GM19043 (cell line): ENCODE measurements around the gene KIF22.
"Not testable (repeated sequence)": the region's sequence is repeated elsewhere in the genome, so short reads cannot be mapped to it uniquely, and the experiment has no call there.

Experiments
- ATAC-seq: cut with Tn5 transposase; IDR thresholded peaks from one replicate; pipeline ENCODE4 v1.9.1; 2021; ENCODE audit warnings: low read depth; ENCODE audit not compliant: unreplicated experiment

The KIF22 gene

GRCh38 chr16:29833219-29833618 is 42.7 kb downstream of the KIF22 start:
- not testable (repeated sequence) for ATAC-seq

GRCh38 chr16:29834079-29834478 is 43.5 kb downstream of the KIF22 start:
- ATAC-seq, result no peak

GRCh38 chr16:29835926-29836325 is 45.4 kb downstream of the KIF22 start:
- ATAC-seq, result no peak

GRCh38 chr16:29836623-29837022 is 46.1 kb downstream of the KIF22 start:
- no peak for ATAC-seq

DNA sequence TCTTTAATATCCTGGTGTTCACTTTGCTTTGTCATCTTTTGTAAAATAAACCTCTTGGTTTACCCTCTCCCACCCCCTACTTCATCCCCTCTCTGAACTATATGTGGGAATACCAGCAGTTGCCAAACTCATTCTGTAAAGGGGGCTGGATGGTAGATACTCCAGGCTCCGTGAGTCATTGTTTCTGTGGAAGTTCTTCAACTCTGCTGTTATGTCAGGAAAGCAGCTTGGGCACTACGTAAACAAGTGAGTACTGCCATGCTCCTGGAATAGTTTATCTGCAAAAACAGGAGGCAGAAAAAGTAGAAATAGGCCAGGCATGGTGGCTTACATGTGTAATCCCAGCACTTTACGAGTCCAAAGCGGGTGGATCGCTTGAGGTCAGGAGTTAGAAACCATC is 47.3 kb downstream of the KIF22 start:
- ATAC-seq, result no peak

DNA sequence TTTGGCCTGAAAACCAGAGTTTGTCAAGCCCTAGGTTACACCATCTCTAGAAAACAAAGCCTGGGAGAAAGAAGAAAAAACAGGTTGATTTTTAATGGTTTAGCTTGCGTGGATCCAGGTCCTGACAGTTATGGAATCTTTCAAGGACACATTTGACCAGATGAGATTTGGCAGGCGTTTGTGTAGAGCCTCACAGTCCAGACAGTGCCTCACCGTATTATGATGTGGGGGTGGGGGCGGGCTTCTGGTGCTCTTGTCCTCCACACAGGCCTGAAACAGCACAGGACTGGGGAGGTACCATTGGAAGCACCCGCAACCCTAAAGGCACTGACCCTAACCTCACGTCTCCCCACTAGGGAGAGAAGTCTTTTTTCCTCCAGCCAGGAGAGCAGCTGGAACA is 49.3 kb downstream of the KIF22 start:
- ATAC-seq, result no peak

DNA sequence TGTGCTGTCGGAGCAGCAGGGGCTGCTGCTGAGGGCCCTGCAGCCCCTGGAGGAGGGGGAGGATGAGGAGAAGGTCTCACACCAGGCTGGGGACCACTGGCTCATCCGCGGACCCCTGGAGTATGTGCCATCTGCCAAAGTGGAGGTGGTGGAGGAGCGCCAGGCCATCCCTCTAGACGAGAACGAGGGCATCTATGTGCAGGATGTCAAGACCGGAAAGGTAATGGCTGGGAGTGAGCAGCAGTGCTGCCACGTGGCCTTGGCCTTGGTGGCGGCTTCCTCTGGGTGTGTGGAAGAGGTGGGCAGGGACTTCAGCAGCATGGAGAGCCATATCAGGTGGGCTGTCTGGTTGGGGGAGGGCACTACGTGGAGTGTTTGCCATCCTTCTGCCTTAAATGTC is 49.7 kb downstream of the KIF22 start:
- no peak for ATAC-seq

DNA sequence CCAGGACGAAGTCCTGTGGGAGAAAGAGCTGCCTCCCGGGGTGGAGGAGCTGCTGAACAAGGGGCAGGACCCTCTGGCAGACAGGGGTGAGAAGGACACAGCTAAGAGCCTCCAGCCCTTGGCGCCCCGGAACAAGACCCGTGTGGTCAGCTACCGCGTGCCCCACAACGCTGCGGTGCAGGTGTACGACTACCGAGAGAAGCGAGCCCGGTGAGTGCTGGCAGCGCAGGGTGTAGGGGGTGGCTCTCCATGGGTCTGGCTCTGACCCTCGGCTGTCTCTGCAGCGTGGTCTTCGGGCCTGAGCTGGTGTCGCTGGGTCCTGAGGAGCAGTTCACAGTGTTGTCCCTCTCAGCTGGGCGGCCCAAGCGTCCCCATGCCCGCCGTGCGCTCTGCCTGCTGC is 51.1 kb downstream of the KIF22 start:
- ATAC-seq, result no peak

- ATAC-seq, result no peak
Measured at GRCh38 chr16:29842732-29843346, 52.3 kb downstream of the KIF22 start.

DNA sequence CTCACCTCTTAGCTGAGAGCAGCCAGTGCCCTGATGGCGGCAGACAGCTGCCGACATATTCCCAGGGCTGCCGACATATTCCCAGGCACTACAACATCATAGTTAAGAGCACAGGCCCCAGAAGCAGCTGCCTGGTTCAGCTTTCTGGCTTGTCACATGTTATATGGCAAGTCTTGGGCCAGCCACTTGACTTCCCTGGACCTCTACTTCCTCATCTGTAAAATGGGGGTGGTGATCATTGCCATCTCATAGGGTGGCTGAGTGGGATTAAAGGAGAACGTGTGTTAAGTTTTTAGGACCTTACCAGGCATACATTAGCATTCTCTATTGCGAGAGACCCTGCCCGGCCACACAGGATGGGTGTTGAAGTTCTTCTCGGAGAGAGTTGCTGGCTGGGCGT is 53.4 kb downstream of the KIF22 start:
- ATAC-seq, result no peak

GRCh38 chr16:29844575-29845331 is 54.2 kb downstream of the KIF22 start:
- no peak for ATAC-seq

DNA sequence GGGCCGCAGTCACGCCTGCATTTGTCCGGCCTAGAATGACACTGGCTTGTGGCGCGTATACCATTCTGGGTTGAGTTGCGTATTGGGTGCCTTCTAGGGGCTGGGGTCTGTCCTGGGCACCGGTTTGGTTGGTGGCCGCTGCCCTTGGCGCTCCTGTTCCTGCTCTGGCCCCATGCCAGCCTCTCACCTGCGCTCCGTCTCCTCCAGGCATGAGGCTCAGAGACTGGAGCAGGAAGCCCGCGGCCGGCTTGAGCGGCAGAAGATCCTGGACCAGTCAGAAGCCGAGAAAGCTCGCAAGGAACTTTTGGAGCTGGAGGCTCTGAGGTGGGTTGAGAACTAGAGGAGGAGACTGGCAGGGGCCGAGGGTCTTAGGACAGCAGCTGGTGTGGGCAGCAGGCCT is 55.1 kb downstream of the KIF22 start:
- ATAC-seq, result no peak

GRCh38 chr16:29848420-29849297 is 58.1 kb downstream of the KIF22 start:
- ATAC-seq, result no peak

GRCh38 chr16:29849505-29849904 is 59.0 kb downstream of the KIF22 start:
- ATAC-seq, result no peak

DNA sequence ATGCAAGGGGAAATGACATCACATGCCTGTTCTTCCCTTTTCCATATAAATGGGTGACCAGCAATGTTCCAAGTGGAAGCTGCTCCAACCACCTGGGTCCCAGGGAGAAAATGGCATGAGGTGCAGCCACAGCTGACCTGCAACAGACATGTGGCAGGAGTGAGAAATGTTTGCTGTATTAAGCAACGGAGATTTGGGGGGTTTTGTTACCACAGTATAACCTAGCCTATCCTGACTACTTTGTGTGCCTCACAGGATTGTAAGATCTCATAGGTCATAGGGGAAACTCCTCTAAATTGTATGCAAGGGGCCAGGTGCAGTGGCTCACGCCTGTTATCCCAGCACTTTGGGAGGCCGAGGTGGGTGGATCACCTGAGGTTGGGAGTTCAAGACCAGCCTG is 60.4 kb downstream of the KIF22 start:
- ATAC-seq, result no peak

GRCh38 chr16:29852654-29853053 is 62.1 kb downstream of the KIF22 start:
- ATAC-seq, result no peak

GRCh38 chr16:29854520-29855100 is 64.1 kb downstream of the KIF22 start:
- no peak for ATAC-seq
